GM12873 (cell line): ENCODE results near the gene NAGS.

Experiments used
- CTCF ChIP-seq: IDR thresholded peaks from 2 replicates; pipeline ENCODE4 v1.5.1; 2012; ENCODE audit warnings: low read depth, mild to moderate bottlenecking, moderate library complexity, low read length, control low read depth; ENCODE audit not compliant: insufficient read depth; ENCODE audit errors: missing control alignments

Gene NAGS

GRCh38 chr17:44006598-44007345, 2.4 kb downstream of the NAGS start:
- TF ChIP-seq CTCF: peak; percentile 72

GRCh38 chr17:44007346-44008204, 3.2 kb downstream of the NAGS start:
- TF ChIP-seq CTCF: no peak

GRCh38 chr17:44008205-44008909, 3.9 kb downstream of the NAGS start:
- peak; percentile 13 for TF ChIP-seq CTCF

GRCh38 chr17:44010966-44011647, 6.7 kb downstream of the NAGS start:
- TF ChIP-seq CTCF: no peak

- TF ChIP-seq CTCF: no peak
Observed at GRCh38 chr17:44011876-44012275, 7.5 kb downstream of the NAGS start.

GRCh38 chr17:44012391-44012790, 8.0 kb downstream of the NAGS start:
- no peak for TF ChIP-seq CTCF
